Measurements from ENCODE around the gene NEO1. TPM values are rescaled to one million over a fixed set of nuclear protein-coding genes. Genes with fewer than 3 reads are reported as not detected.

NEO1 gene
- total and polyA plus RNA-seq, 2 of the 13 experiments (the other 11 are each of a cell fraction or from before 2014, with no cell fraction given), result 8.4 to 11.0 TPM

DNA sequence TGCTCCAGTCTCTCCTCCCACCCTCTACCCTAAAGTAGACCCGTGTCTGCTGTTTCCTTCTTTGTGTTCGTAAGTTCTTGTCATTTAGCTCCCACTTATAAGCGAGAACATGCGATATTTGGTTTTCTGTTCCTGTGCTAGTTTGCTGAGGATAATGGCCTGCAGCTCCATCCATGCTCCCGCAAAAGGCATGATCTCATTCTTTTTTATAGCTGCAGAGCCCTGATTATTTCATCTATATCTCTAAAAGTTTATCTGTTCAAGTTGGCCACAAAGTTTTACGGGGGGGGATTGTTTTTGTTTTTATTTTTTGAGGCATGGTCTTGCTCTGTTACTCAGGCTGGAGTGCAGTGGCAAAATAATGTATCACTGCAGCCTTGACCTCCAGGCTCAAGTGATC lies 4.4 kb upstream of the NEO1 start:
- ChIA-PET POLR2A (no interaction called here), CTCF (ENCODE audit: low intra/inter-chr PET ratio, low total read pairs) (no interaction called here)
- BruUV-seq (replicated peaks), result no TSS peak
- H2AFZ ChIP-seq (ENCODE audit: low read length), result no peak overlapping the region
- FAIRE-seq (no peak), ATAC-seq (no peak), DNase-seq (ENCODE audit: low spot score) (no peak)
- intact Hi-C loops (cut with micrococcal nuclease; ENCODE audit: unreplicated experiment) (no loop called here), in situ Hi-C loops (cut with HindIII; ENCODE audit: extremely low pct_ligation_motif_present, low pct_unique_long_range_greater_than_20kb) (no loop called here)
- H3K9ac ChIP-seq (ENCODE audit: insufficient read depth, low read depth, low read length), result no peak overlapping the region
- no peak overlapping the region for H3K4me3 ChIP-seq (replicated peaks in 1 of 3; ENCODE audit: insufficient read depth in 1 of 3, low read depth in 2 of 3, low read length in 3 of 3)
- peaks cover 0 to 11% of the 10 kb centered on the region in 2 experiments; a peak in 2 of 5 replicates for H3K27me3 ChIP-seq (ENCODE audit: control insufficient read depth in 1 of 2, insufficient read depth in 2 of 2, low read length in 2 of 2)
- TF ChIP-seq ZMYM2 (CRISPR knock-in tag; IDR thresholded peaks at IDR 0.05) (no peak), NFE2L2 (IDR thresholded peaks at IDR 0.05; ENCODE audit: low read length) (no peak), ZNF382 (CRISPR knock-in tag; IDR thresholded peaks at IDR 0.05; ENCODE audit: borderline replicate concordance) (no peak), TAF15 (IDR thresholded peaks at IDR 0.05; ENCODE audit: low read depth, low read length, poor library complexity, severe bottlenecking) (no peak), MAFG (CRISPR knock-in tag; IDR thresholded peaks at IDR 0.05) (no peak), ZNF777 (CRISPR knock-in tag; IDR thresholded peaks at IDR 0.05) (no peak), ZNF142 (CRISPR knock-in tag; IDR thresholded peaks at IDR 0.05) (no peak), UBTF (CRISPR knock-in tag; IDR thresholded peaks at IDR 0.05) (no peak), ATF7 (IDR thresholded peaks at IDR 0.05) (no peak), ATF7 (CRISPR knock-in tag; IDR thresholded peaks at IDR 0.05) (no peak), ZNF782 (CRISPR knock-in tag; IDR thresholded peaks at IDR 0.05; ENCODE audit: borderline replicate concordance) (no peak)
- TF ChIP-seq, protein P1, sequence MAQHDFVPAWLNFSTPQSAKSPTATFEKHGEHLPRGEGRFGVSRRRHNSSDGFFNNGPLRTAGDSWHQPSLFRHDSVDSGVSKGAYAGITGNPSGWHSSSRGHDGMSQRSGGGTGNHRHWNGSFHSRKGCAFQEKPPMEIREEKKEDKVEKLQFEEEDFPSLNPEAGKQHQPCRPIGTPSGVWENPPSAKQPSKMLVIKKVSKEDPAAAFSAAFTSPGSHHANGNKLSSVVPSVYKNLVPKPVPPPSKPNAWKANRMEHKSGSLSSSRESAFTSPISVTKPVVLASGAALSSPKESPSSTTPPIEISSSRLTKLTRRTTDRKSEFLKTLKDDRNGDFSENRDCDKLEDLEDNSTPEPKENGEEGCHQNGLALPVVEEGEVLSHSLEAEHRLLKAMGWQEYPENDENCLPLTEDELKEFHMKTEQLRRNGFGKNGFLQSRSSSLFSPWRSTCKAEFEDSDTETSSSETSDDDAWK (CRISPR knock-in tag; IDR thresholded peaks at IDR 0.05), result no peak
- H3K4me2 ChIP-seq (ENCODE audit: low read depth, low read length), result no peak overlapping the region
- H3K4me1 ChIP-seq (ENCODE audit: insufficient read depth, low read length), result peaks cover 7% of the 10 kb centered on the region
- 47% methylated on average over 6 of the region's 6 CpGs for WGBS (ENCODE audit: low lambda C conversion rate)
- no peaks in the 10 kb centered on the region for H4K20me1 ChIP-seq (ENCODE audit: insufficient read depth, low read length)
- no peaks in the 10 kb centered on the region for H3K79me2 ChIP-seq (ENCODE audit: insufficient read depth, low read length)
- no peaks in the 10 kb centered on the region for H3K36me3 ChIP-seq (replicated peaks in 1 of 2; ENCODE audit: control insufficient read depth in 1 of 2, insufficient read depth in 2 of 2, low read length in 2 of 2)
- no peaks in the 10 kb centered on the region for H3K9me3 ChIP-seq (ENCODE audit: low read length)
- H3K27ac ChIP-seq (ENCODE audit: extremely low read length, insufficient read depth, low read length), result no peak overlapping the region
